Mucosa of descending colon (tissue), 3 donors: Measurements from ENCODE around the gene COL6A5. TPM values are rescaled to one million over a fixed set of nuclear protein-coding genes. Genes with fewer than 3 reads are reported as not detected.
A peak's percentile ranks its signal among the peaks of the same experiment; 100 is the strongest.

Experiments
- ATAC-seq: fragments of 200-7000 bp; cut with Tn5 transposase; one replicate; pipeline ENCODE4 v1.9.1; 2020; ENCODE audit warnings: mild to moderate bottlenecking, moderate library complexity
- DNase-seq, 3 donors: peaks; one replicate each; pipeline ENCODE4 v3.0.0-alpha.2; 2020
- H3K36me3 ChIP-seq: fragments of 200-600 bp; one replicate; pipeline ENCODE4 v1.8.0; 2021; ENCODE audit warnings: low read depth, mild to moderate bottlenecking
- H3K4me1 ChIP-seq: fragments of 200-600 bp; one replicate; pipeline ENCODE4 v1.8.0; 2021; ENCODE audit warnings: low read depth, mild to moderate bottlenecking
- H3K4me3 ChIP-seq: fragments of 200-600 bp; one replicate; pipeline ENCODE4 v1.8.0; 2021; ENCODE audit warnings: mild to moderate bottlenecking
- H3K9me3 ChIP-seq: fragments of 200-600 bp; one replicate; pipeline ENCODE4 v1.8.0; 2021; ENCODE audit warnings: mild to moderate bottlenecking
- CTCF ChIP-seq: fragments of 200-600 bp; IDR thresholded peaks from one replicate; pipeline ENCODE4 v1.8.0; 2022; ENCODE audit warnings: antibody characterized with exemption, mild to moderate bottlenecking
- intact Hi-C, 2 donors: fragments of 100-400 bp; cut with DNase I in 1 of 2; cut with micrococcal nuclease in 1 of 2; formaldehyde crosslinking; loops; one replicate each; pipeline versions ENCODE4 v1.11.0 to v1.11.1; 2022; cut with DNase I, micrococcal nuclease
- long read RNA-seq, 2 donors: library from polyadenylated mRNA; unstranded; transcript quantifications; one replicate each; pipeline ENCODE4 v2.0.0, GENCODE V29; 2019 to 2021
- total RNA-seq, 3 donors: library from RNA; stranded (reverse); fragmentation: NEBNext Ultra II Directional in 2 of 3; extraction: Animal tissue kit (Norgen Biotek cat#: 25700) in 2 of 3; gene quantifications; one replicate each; pipeline versions ENCODE4 v1.2.1 to v1.2.4, GENCODE V29; 2021 to 2023
- donor health status: DM: no; HTN: no; CAD: no; lungs with moderate emphysema.
- donor health status: DM: no; HTN: no; CAD: no.
- donor health status: DM: no; HTN: yes; CAD: no.

COL6A5 gene
- under 1 TPM in 1 of 3 donors, not detected in 2; 0.06 TPM for total RNA-seq
- long read RNA-seq, donor 1, result 0 reads
- long read RNA-seq, donor 2, result 0 reads

GRCh38 chr3:130345487-130346079, at the start of gene COL6A5:
COL6A5 (plus strand) TSS chr3:130345672; CDS start chr3:130373639, 27,967 bp downstream.
- Histone ChIP-seq H3K9me3 (no peaks in the 10 kb centered on the region), H3K4me3 (no peak within 1 kb of the TSS), H3K4me1 (no peaks in the 10 kb centered on the region), H3K36me3 (no peaks in the 10 kb centered on the region)
- peak in 2 of 3 donors; percentile 2 to 36 for DNase-seq
- no peak for TF ChIP-seq CTCF
- intact Hi-C loops, result no loop called here
- no peak for ATAC-seq

- H3K4me3 ChIP-seq, result no peak overlapping the region
- no peaks in the 10 kb centered on the region for H3K36me3 ChIP-seq
- TF ChIP-seq CTCF, result no peak
- H3K4me1 ChIP-seq, result no peaks in the 10 kb centered on the region
- DNase-seq (no peak), ATAC-seq (no peak)
- no peaks in the 10 kb centered on the region for H3K9me3 ChIP-seq
- intact Hi-C loops, result no loop called here
These were observed 45.9 kb upstream of the COL6A5 start for GRCh38 chr3:130299531-130299930.

- intact Hi-C loops, result no loop called here
- H3K4me3 ChIP-seq, result no peak overlapping the region
- H3K9me3 ChIP-seq, result no peaks in the 10 kb centered on the region
- H3K4me1 ChIP-seq, result no peaks in the 10 kb centered on the region
- DNase-seq, result no peak
- H3K36me3 ChIP-seq, result no peaks in the 10 kb centered on the region
- TF ChIP-seq CTCF, result no peak
- ATAC-seq, result no peak
These were observed 44.6 kb upstream of the COL6A5 start for GRCh38 chr3:130300888-130301287.

GRCh38 chr3:130310109-130310508, 35.4 kb upstream of the COL6A5 start:
- Histone ChIP-seq H3K9me3 (peaks cover 2% of the 10 kb centered on the region), H3K4me1 (no peaks in the 10 kb centered on the region), H3K36me3 (no peaks in the 10 kb centered on the region), H3K4me3 (no peak overlapping the region)
- no peak for TF ChIP-seq CTCF
- DNase-seq (no peak), ATAC-seq (no peak)
- intact Hi-C loops, result no loop called here

GRCh38 chr3:130312374-130312773, 33.1 kb upstream of the COL6A5 start:
- H3K36me3 ChIP-seq, result no peaks in the 10 kb centered on the region
- DNase-seq (no peak), ATAC-seq (no peak)
- H3K9me3 ChIP-seq, result peaks cover 2% of the 10 kb centered on the region
- TF ChIP-seq CTCF, result no peak
- intact Hi-C loops, result no loop called here
- H3K4me1 ChIP-seq, result no peaks in the 10 kb centered on the region
- H3K4me3 ChIP-seq, result no peak overlapping the region

GRCh38 chr3:130316169-130316568, 29.3 kb upstream of the COL6A5 start:
- DNase-seq, result peak in 1 of 3 donors; percentile 9
- intact Hi-C loops, result no loop called here
- ATAC-seq, result no peak

More at GRCh38 chr3:130316169-130316568, 29.3 kb upstream of the COL6A5 start:
- Histone ChIP-seq H3K4me1 (no peaks in the 10 kb centered on the region), H3K4me3 (no peak overlapping the region), H3K9me3 (peaks cover 2% of the 10 kb centered on the region), H3K36me3 (no peaks in the 10 kb centered on the region)
- no peak for TF ChIP-seq CTCF
